ENCODE data around the gene TMEM87A.

DNA sequence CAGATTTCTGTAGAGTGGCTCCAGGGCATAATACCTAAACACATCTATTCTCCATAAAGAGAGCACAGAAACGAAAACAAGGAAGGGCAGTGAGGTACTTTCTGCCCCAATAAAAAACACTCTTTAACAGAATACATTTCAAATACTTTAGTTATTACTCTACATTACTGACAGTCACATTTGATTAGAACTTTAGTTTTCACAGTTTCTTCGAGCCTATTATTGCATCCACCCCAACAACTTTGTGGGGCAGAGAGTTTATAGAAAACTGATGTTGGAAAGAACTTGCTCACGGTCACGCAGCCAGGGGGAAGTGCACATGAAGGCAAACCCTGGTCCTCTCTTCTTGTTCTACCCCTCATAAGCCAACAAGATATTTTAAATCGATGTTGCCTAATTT lies 74.1 kb downstream of the TMEM87A start:
- TF ChIP-seq, protein P1, sequence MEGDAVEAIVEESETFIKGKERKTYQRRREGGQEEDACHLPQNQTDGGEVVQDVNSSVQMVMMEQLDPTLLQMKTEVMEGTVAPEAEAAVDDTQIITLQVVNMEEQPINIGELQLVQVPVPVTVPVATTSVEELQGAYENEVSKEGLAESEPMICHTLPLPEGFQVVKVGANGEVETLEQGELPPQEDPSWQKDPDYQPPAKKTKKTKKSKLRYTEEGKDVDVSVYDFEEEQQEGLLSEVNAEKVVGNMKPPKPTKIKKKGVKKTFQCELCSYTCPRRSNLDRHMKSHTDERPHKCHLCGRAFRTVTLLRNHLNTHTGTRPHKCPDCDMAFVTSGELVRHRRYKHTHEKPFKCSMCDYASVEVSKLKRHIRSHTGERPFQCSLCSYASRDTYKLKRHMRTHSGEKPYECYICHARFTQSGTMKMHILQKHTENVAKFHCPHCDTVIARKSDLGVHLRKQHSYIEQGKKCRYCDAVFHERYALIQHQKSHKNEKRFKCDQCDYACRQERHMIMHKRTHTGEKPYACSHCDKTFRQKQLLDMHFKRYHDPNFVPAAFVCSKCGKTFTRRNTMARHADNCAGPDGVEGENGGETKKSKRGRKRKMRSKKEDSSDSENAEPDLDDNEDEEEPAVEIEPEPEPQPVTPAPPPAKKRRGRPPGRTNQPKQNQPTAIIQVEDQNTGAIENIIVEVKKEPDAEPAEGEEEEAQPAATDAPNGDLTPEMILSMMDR (conservative IDR thresholded peaks at IDR 0.05 in 1 of 2, IDR thresholded peaks at IDR 0.05 in 1 of 2; ENCODE audit: low read depth in 1 of 2, low read length in 2 of 2): no peak
- TF ChIP-seq EZH2 (IDR thresholded peaks at IDR 0.05; ENCODE audit: low read length, missing control alignments): no peak
